Loucy (cell line): ENCODE measurements around the gene RPL22.

Experiments
- H2AFZ ChIP-seq: fragments of 200-600 bp; sonication (generic); 2 replicates; pipeline ENCODE4 v1.6.0; 2016; ENCODE audit warnings: antibody characterized with exemption, mild to moderate bottlenecking, low read length, moderate library complexity
- H3F3A ChIP-seq: fragments of 200-600 bp; 2 replicates; pipeline ENCODE4 v1.6.0; 2016; ENCODE audit warnings: antibody characterized with exemption, low read depth, mild to moderate bottlenecking
- H3K27me3 ChIP-seq: fragments of 200-600 bp; sonication (generic); 2 replicates; pipeline ENCODE4 v1.6.1; 2014; ENCODE audit warnings: low read length, mild to moderate bottlenecking; ENCODE audit not compliant: insufficient read depth, poor library complexity, severe bottlenecking
- H3K36me3 ChIP-seq: fragments of 200-600 bp; sonication (generic); 2 replicates; pipeline ENCODE4 v1.6.1; 2016; ENCODE audit warnings: low read length; ENCODE audit not compliant: insufficient read depth
- H3K4me1 ChIP-seq: fragments of 200-600 bp; sonication (generic); 2 replicates; pipeline ENCODE4 v1.5.1; 2014; ENCODE audit warnings: low read length, mild to moderate bottlenecking; ENCODE audit not compliant: insufficient read depth, poor library complexity, severe bottlenecking
- H3K4me2 ChIP-seq: fragments of 200-600 bp; sonication (generic); 2 replicates; pipeline ENCODE4 v1.6.0; 2014; ENCODE audit warnings: antibody characterized with exemption, low read length, low read depth, mild to moderate bottlenecking; ENCODE audit not compliant: poor library complexity, severe bottlenecking
- H3K4me3 ChIP-seq: fragments of 200-600 bp; sonication (generic); 2 replicates; pipeline ENCODE4 v1.5.1; 2014; ENCODE audit warnings: low read length, mild to moderate bottlenecking, mixed read lengths; ENCODE audit not compliant: poor library complexity, severe bottlenecking
- H3K79me2 ChIP-seq: fragments of 200-600 bp; sonication (generic); 2 replicates; pipeline ENCODE4 v1.6.1; 2014; ENCODE audit warnings: low read length; ENCODE audit not compliant: insufficient read depth
- H3K9ac ChIP-seq: fragments of 200-600 bp; sonication (generic); 2 replicates; pipeline ENCODE4 v1.6.0; 2014; ENCODE audit warnings: mild to moderate bottlenecking, low read depth, low read length, moderate library complexity; ENCODE audit not compliant: poor library complexity, severe bottlenecking
- H3K9me2 ChIP-seq: fragments of 200-600 bp; sonication (generic); replicated peaks from 2 replicates; pipeline ENCODE4 v1.6.1; 2016; ENCODE audit warnings: low read depth, low read length, mixed read lengths
- H3K9me3 ChIP-seq: fragments of 200-600 bp; sonication (generic); 2 replicates; pipeline ENCODE4 v1.6.1; 2014; ENCODE audit warnings: mild to moderate bottlenecking, antibody characterized with exemption, low read length, low read depth; ENCODE audit not compliant: insufficient read depth
- H4K20me1 ChIP-seq: fragments of 200-600 bp; sonication (generic); 2 replicates; pipeline ENCODE4 v1.6.0; 2014; ENCODE audit warnings: antibody characterized with exemption, low read length, mild to moderate bottlenecking; ENCODE audit not compliant: insufficient read depth, poor library complexity, severe bottlenecking
- EZH2phosphoT487 ChIP-seq: fragments of 200-600 bp; IDR thresholded peaks from 2 replicates; pipeline ENCODE4 v1.6.1; 2018; ENCODE audit warnings: antibody characterized with exemption, mild to moderate bottlenecking, moderate library complexity, borderline replicate concordance
- TF ChIP-seq, protein P1 (sequence below): fragments of 200-600 bp; sonication (generic); conservative IDR thresholded peaks from 2 replicates; pipeline ENCODE4 v1.5.1; 2014; ENCODE audit warnings: mild to moderate bottlenecking, antibody characterized with exemption, low read length

RPL22 gene

DNA sequence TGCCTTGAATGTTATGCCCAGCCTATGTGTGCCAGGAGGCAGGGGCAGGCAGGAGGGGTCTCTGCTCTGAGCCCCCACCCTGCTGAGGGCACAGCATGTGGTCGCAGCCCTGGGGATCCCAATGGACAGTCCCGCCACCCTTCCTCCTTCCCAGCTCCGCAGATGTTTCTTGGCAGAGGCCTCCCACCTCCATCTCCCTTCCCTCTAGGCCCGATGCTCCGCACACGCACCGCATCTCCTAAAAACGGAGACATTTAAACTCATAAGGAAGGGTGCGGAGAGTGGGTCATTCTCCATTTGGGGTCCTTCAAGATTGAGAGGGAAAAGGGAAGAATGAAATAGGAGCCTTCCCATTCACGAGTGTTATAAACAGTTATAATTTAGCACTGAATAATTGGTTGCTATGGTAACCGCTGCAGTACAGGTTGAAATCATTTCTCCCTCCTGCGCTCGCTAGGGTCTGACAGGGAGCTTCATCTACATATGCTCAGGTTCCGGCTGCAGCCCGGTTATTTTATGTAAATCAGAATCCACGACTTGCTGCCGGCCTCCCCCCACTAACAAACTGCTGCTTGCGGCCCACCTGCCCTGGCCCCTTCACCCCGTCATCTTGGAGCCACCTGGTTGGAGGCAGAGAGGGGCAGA, 35.3 kb downstream of the RPL22 start:
- Histone ChIP-seq H3K79me2 (no peaks in the 10 kb centered on the region), H3K36me3 (no peaks in the 10 kb centered on the region), H3K4me1 (no peaks in the 10 kb centered on the region), H3K9ac (no peak overlapping the region), H3K9me2 (no peaks in the 10 kb centered on the region), H2AFZ (no peak overlapping the region), H3K27me3 (no peaks in the 10 kb centered on the region), H3K9me3 (no peaks in the 10 kb centered on the region), H3K4me3 (no peak overlapping the region), H4K20me1 (no peaks in the 10 kb centered on the region), H3K4me2 (no peak overlapping the region), H3F3A (no peaks in the 10 kb centered on the region)
- no peak for TF ChIP-seq EZH2phosphoT487
- TF ChIP-seq, protein P1, sequence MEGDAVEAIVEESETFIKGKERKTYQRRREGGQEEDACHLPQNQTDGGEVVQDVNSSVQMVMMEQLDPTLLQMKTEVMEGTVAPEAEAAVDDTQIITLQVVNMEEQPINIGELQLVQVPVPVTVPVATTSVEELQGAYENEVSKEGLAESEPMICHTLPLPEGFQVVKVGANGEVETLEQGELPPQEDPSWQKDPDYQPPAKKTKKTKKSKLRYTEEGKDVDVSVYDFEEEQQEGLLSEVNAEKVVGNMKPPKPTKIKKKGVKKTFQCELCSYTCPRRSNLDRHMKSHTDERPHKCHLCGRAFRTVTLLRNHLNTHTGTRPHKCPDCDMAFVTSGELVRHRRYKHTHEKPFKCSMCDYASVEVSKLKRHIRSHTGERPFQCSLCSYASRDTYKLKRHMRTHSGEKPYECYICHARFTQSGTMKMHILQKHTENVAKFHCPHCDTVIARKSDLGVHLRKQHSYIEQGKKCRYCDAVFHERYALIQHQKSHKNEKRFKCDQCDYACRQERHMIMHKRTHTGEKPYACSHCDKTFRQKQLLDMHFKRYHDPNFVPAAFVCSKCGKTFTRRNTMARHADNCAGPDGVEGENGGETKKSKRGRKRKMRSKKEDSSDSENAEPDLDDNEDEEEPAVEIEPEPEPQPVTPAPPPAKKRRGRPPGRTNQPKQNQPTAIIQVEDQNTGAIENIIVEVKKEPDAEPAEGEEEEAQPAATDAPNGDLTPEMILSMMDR: no peak

DNA sequence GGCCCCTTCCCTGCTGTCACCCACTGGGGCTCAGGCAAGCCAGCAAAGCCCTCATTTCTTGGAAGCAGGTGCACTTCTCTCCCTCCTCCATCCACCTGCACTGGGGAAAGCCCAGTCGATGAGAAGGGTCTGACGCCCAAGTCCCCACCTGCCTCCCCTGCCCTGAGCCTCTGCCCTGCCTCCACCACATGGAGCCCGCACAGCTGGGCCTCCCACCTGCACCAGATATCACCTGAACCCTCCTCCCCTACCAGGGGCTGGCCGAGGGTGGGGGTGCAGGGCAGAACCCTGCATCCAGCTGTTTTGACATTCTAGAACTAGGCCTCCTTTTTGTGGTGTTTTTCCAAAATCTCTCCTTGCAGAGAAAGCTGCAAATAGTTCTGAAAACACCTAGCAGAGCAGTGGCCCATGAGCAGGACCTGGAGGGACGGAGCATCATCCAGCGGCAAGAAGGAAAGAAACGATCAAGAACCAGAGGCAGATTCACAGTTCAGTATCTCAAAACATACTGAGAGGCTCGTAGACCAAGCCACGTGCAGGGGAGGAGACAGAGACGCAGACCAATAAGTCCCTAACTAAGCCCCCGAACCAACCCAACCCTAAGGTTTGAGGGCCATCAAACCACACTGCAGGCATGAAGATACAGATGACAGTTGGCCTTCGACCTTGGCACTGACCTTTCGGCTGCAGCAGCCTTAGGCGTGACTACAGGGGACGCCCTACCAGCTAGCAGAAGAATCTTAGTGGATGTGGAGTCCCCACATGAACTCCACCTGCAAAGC, 36.0 kb downstream of the RPL22 start:
- H3K27me3 ChIP-seq: no peaks in the 10 kb centered on the region
- H3K4me3 ChIP-seq: no peak overlapping the region
- no peaks in the 10 kb centered on the region for H3K36me3 ChIP-seq
- H2AFZ ChIP-seq: no peak overlapping the region
- no peaks in the 10 kb centered on the region for H3K9me3 ChIP-seq
- no peaks in the 10 kb centered on the region for H3F3A ChIP-seq
- H3K4me2 ChIP-seq: no peak overlapping the region
- H4K20me1 ChIP-seq: no peaks in the 10 kb centered on the region
- no peak overlapping the region for H3K9ac ChIP-seq
- TF ChIP-seq, protein P1: no peak
- TF ChIP-seq EZH2phosphoT487: no peak
- no peaks in the 10 kb centered on the region for H3K4me1 ChIP-seq
- no peaks in the 10 kb centered on the region for H3K79me2 ChIP-seq
- H3K9me2 ChIP-seq: no peaks in the 10 kb centered on the region

DNA sequence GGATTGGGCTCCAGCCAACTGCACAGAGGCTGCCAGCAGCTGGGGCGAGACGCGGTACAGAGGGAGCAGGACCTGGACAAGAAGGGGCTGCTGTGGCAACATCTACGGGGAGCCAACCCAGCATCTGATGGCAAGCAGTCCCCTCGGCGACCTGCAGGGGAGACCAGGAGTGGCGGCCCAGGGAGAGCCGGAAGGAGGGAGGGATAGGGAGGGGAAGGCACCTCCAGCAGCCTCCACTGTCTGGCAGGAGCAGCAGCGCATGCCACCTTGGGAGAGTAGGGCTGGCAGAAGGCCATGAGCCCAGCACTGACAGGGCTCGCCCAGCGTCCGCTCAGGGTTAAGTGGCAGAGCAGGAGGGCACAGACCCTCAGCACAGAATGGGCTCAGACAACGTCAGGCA, 36.6 kb downstream of the RPL22 start:
- Histone ChIP-seq H3K4me3 (no peak overlapping the region), H3K4me2 (no peak overlapping the region), H2AFZ (no peak overlapping the region), H3F3A (no peaks in the 10 kb centered on the region), H3K36me3 (no peaks in the 10 kb centered on the region), H3K9me3 (no peaks in the 10 kb centered on the region), H4K20me1 (no peaks in the 10 kb centered on the region), H3K27me3 (no peaks in the 10 kb centered on the region), H3K9ac (no peak overlapping the region), H3K9me2 (no peaks in the 10 kb centered on the region), H3K4me1 (no peaks in the 10 kb centered on the region), H3K79me2 (no peaks in the 10 kb centered on the region)
- TF ChIP-seq EZH2phosphoT487: no peak
- TF ChIP-seq, protein P1: no peak
